A204.1 (cell line): ENCODE results near the gene RND2.

Experiments
- FAIRE-seq: peaks from 2 replicates; lab custom pipeline; 2012; peaks lifted over from hg19 to GRCh38; lab: Jason Lieb, UNC

Gene RND2

DNA sequence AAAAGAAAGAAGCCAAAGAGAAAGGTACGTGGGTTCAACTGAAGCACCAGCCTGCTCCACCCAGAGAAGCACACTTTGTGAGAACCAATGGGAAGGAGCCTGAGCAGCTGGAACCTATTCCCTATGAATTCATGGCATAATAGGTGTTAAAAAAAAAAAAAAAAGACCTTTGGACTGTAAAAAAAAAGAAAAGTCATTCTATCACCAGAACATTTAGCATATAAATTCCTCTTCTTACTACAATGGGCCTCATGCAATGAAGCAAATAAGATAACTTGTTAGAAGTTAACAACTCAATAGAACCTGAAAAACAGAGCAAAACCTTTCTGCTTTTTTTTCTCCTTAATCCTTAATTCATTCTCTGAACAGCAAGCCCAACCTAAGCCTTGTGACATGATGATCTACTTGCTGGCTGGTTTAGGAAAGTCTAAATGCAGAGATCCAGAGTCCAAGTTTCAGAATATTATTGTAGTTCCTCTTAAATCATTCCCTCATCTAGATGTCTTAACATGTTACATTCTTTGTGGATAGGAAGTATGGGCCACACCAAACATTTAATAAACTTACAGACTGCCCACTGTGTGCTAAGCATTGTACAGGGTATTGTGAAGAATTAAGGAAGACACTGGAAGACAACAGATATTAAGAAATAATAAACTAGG lies 54.7 kb downstream of the RND2 start:
- FAIRE-seq = no peak
